CD4-positive, alpha-beta T cell (primary cell): ENCODE data around the gene DENND2A. TPM values are rescaled to one million over a fixed set of nuclear protein-coding genes. Genes with fewer than 3 reads are reported as not detected.

Source experiments
- ATAC-seq: fragments of 200-7000 bp; cut with Tn5 transposase; one replicate; pipeline ENCODE4 v1.10.0; 2022; ENCODE audit warnings: mild to moderate bottlenecking; ENCODE audit not compliant: poor library complexity
- CTCF ChIA-PET: fragments of 350-600 bp; sonication (Branson Sonifier 250); formaldehyde crosslinking; loops from one replicate; lab custom pipeline; 2021; ENCODE audit warnings: antibody characterized with exemption, inconsistent platforms; lab: Charles Lee
- POLR2A ChIA-PET: fragments of 350-600 bp; sonication (Branson Sonifier 250); formaldehyde crosslinking; loops from one replicate; lab custom pipeline; 2021; ENCODE audit warnings: antibody characterized with exemption, inconsistent platforms; lab: Charles Lee
- DNase-seq, 14 experiments: peaks; one replicate each; pipeline ENCODE4 v3.0.0-alpha.2; 2013 to 2020; ENCODE audit warnings: mixed read lengths in 2 of 14
- H3K27ac ChIP-seq, 2 donors: one replicate each; pipeline versions ENCODE4 v1.5.1 to v1.7.0; 2013; ENCODE audit warnings: low read length in 2 of 2, low read depth in 1 of 2, mild to moderate bottlenecking in 1 of 2
- H3K27me3 ChIP-seq, 2 experiments: 1 replicate in 1 of 2; 2 replicates in 1 of 2; pipeline versions ENCODE4 v1.6.1 to v1.7.0; 2013; ENCODE audit warnings: low read length in 2 of 2, control low read depth in 1 of 2, mild to moderate bottlenecking in 1 of 2, moderate library complexity in 1 of 2; ENCODE audit not compliant: insufficient read depth in 2 of 2, control insufficient read depth in 1 of 2
- H3K36me3 ChIP-seq: one replicate; pipeline ENCODE4 v1.6.1; 2013; ENCODE audit warnings: low read length, control low read depth; ENCODE audit not compliant: insufficient read depth
- H3K4me1 ChIP-seq: one replicate; pipeline ENCODE4 v1.6.1; 2013; ENCODE audit warnings: low read length, control low read depth; ENCODE audit not compliant: insufficient read depth
- H3K4me3 ChIP-seq: one replicate; pipeline ENCODE4 v1.5.1; 2013; ENCODE audit warnings: mild to moderate bottlenecking, low read length, moderate library complexity
- H3K9me3 ChIP-seq, 2 experiments: 1 replicate in 1 of 2; 2 replicates in 1 of 2; pipeline versions ENCODE4 v1.6.1 to v1.7.0; 2013; ENCODE audit warnings: low read length in 2 of 2, mild to moderate bottlenecking in 2 of 2, control low read depth in 1 of 2, moderate library complexity in 1 of 2; ENCODE audit not compliant: control insufficient read depth in 1 of 2, insufficient read depth in 1 of 2
- H3K27ac Mint-ChIP-seq: one replicate; pipeline ENCODE4 v1.8.0; 2020; ENCODE audit warnings: mixed read lengths
- H3K27me3 Mint-ChIP-seq: one replicate; pipeline ENCODE4 v1.8.0; 2021; ENCODE audit warnings: mixed read lengths
- H3K36me3 Mint-ChIP-seq: one replicate; pipeline ENCODE4 v1.8.0; 2021; ENCODE audit warnings: low read depth, mixed read lengths
- H3K4me1 Mint-ChIP-seq: one replicate; pipeline ENCODE4 v1.8.0; 2021; ENCODE audit warnings: low read depth, mixed read lengths
- H3K4me3 Mint-ChIP-seq: one replicate; pipeline ENCODE4 v1.8.0; 2020; ENCODE audit warnings: mild to moderate bottlenecking, mixed read lengths
- H3K9me3 Mint-ChIP-seq: one replicate; pipeline ENCODE4 v1.8.0; 2020; ENCODE audit warnings: mixed read lengths
- CTCF ChIP-seq: fragments of 200-600 bp; IDR thresholded peaks from one replicate; pipeline ENCODE4 v1.8.0; 2022; ENCODE audit warnings: antibody characterized with exemption, mild to moderate bottlenecking
- intact Hi-C, 2 experiments: fragments of 100-400 bp; cut with DNase I in 1 of 2; cut with micrococcal nuclease in 1 of 2; formaldehyde crosslinking; loops; one replicate each; pipeline versions ENCODE4 v1.15.1 to v1.9.0; 2023 to 2025; cut with DNase I, micrococcal nuclease
- total RNA-seq, 174 experiments: library from RNA in 2 of 174; stranded (reverse) in 2 of 174; gene quantifications; one replicate each; pipeline ENCODE4 v1.2.3 and lab custom pipeline; 2021 to 2026

DENND2A gene
- total RNA-seq, 2 experiments from 2014 or later: not detected

DNA sequence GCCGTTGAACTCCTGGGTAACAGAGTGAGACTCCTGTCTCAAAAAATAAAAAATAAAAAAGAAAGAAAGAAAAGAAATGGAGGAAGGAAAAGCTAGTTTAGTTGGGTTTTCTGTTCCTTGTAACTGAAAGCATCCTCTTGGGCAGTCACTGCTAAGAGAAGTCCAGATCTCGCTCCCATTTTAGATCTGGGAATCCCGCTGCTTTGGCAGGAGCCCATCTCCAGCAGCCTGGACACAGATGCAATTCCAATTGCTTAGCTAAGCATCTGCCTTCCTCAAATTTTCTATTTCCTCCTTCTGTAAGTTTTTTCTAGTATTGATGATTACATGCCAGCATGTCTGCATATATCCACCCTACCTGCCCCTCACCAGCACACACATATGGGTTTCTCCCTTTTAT lies 54.1 kb downstream of the DENND2A start:
- no peaks in the 10 kb centered on the region for H3K36me3 ChIP-seq
- Mint-ChIP-seq H3K9me3 (no peaks in the 10 kb centered on the region), H3K27ac (no peak overlapping the region), H3K4me1 (no peaks in the 10 kb centered on the region), H3K27me3 (peaks cover 10% of the 10 kb centered on the region), H3K4me3 (no peak overlapping the region), H3K36me3 (no peaks in the 10 kb centered on the region)
- intact Hi-C loops: no loop called here
- TF ChIP-seq CTCF: no peak
- no peaks in the 10 kb centered on the region for H3K27me3 ChIP-seq
- H3K4me1 ChIP-seq: no peaks in the 10 kb centered on the region
- POLR2A ChIA-PET: no interaction called here
- no peak overlapping the region for H3K27ac ChIP-seq
- ATAC-seq (no peak), DNase-seq (no peak)
- no peak overlapping the region for H3K4me3 ChIP-seq
- CTCF ChIA-PET: interaction anchor here (0.5 kb wide), 1 partner anchor 14 kb away, joined by 6 read pairs; no protein-coding TSS in a partner anchor
- no peaks in the 10 kb centered on the region for H3K9me3 ChIP-seq

DNA sequence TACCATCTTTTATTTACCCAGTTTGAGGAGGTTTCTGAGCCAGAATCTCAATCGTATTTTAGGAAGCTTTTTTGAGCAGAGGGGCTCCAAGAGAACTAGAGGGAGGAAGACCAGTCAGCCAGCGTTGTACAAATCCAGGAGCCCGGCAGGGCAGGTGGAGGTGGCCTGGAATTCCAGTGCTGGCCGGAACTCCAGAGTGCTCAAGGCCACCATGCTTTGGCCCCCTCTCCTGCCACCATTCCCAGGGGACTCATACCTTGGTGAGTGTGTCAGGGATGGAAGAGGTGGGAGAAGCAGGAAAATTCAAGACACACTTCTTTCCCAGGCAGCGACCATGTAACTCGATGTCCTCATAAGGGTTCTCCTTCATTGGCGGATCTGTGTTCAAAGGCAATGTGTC lies 55.3 kb downstream of the DENND2A start:
- Histone ChIP-seq H3K9me3 (no peaks in the 10 kb centered on the region), H3K27ac (no peak overlapping the region), H3K4me1 (no peaks in the 10 kb centered on the region), H3K4me3 (no peak overlapping the region), H3K36me3 (no peaks in the 10 kb centered on the region), H3K27me3 (no peaks in the 10 kb centered on the region)
- no peaks in the 10 kb centered on the region for H3K4me1 Mint-ChIP-seq
- CTCF ChIA-PET: no interaction called here
- peaks cover 10% of the 10 kb centered on the region for H3K27me3 Mint-ChIP-seq
- intact Hi-C loops: no loop called here
- no peak for ATAC-seq
- no peak overlapping the region for H3K4me3 Mint-ChIP-seq
- DNase-seq: no peak
- no peak overlapping the region for H3K27ac Mint-ChIP-seq
- no peaks in the 10 kb centered on the region for H3K9me3 Mint-ChIP-seq
- TF ChIP-seq CTCF: no peak
- POLR2A ChIA-PET: no interaction called here
- H3K36me3 Mint-ChIP-seq: no peaks in the 10 kb centered on the region

DNA sequence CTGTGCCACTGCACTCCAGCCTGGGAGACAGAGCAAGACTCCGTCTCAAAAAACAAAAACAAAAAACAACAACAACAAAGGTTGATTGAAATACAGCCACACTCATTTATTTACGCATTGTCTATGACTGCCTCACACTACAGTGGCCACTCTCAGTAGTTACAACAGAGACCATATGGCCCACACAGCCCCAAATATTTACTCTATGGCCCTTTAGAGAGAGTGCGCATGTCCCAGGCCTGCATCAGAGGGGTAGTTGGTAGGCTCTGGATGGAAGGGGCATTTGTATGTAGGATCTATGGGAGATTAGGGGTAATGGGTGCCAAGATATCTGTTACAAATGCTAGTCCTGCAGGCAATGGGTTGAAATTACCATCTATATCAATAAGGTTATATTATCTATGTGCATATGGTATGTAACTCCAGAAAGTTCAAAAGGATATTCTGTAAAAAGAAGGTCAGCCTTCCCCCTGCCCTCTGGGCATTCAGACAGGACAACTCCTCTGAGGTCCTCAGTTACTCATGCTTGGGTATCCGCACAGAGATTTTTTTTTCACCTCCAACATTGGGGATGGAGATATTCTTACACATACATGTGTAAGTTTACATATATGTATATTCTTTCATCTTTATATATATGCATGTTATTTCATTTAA lies 56.3 kb downstream of the DENND2A start:
- Mint-ChIP-seq H3K36me3 (no peaks in the 10 kb centered on the region), H3K27ac (no peak overlapping the region), H3K9me3 (no peaks in the 10 kb centered on the region), H3K4me1 (no peaks in the 10 kb centered on the region), H3K4me3 (no peak overlapping the region), H3K27me3 (peaks cover 10% of the 10 kb centered on the region)
- ChIA-PET CTCF (no interaction called here), POLR2A (no interaction called here)
- no peak for DNase-seq
- ATAC-seq: no peak
- Histone ChIP-seq H3K36me3 (no peaks in the 10 kb centered on the region), H3K27ac (no peak overlapping the region), H3K4me3 (no peak overlapping the region), H3K4me1 (no peaks in the 10 kb centered on the region), H3K27me3 (no peaks in the 10 kb centered on the region), H3K9me3 (no peaks in the 10 kb centered on the region)
- no peak for TF ChIP-seq CTCF
- intact Hi-C loops: no loop called here
